IPS-18c (cell line): ENCODE data around the gene ABCB6.

Experiments used
- H3K4me3 ChIP-seq: 2 replicates; pipeline ENCODE4 v1.7.0; 2013; ENCODE audit warnings: low read depth, mild to moderate bottlenecking, low read length, moderate library complexity; ENCODE audit not compliant: insufficient read depth
- H3K9me3 ChIP-seq: one replicate; pipeline ENCODE4 v1.6.1; 2013; ENCODE audit warnings: mild to moderate bottlenecking, low read length, moderate library complexity; ENCODE audit not compliant: control insufficient read depth, insufficient read depth

Gene ABCB6

GRCh38 chr2:219179601-219180465 lies 38.9 kb downstream of the ABCB6 start:
- Histone ChIP-seq H3K9me3 (no peaks in the 10 kb centered on the region), H3K4me3 (no peak overlapping the region)

GRCh38 chr2:219178377-219179175 lies 40.2 kb downstream of the ABCB6 start:
- Histone ChIP-seq H3K9me3 (no peaks in the 10 kb centered on the region), H3K4me3 (peak overlapping the region; percentile 73)

- Histone ChIP-seq H3K4me3 (peak within 1 kb of the TSS; percentile 73), H3K9me3 (no peaks in the 10 kb centered on the region)
These were observed 41.0 kb downstream of the ABCB6 start, which contains the start of gene RETREG2 for GRCh38 chr2:219177552-219178376. Gene RETREG2, plus strand, starts transcription at chr2:219178275. Its CDS starts 78 bp downstream, at chr2:219178353.

- no peaks in the 10 kb centered on the region for H3K9me3 ChIP-seq
These were observed 41.8 kb downstream of the ABCB6 start, which contains the start of gene CNPPD1 for GRCh38 chr2:219176818-219177551. Gene CNPPD1, minus strand, starts transcription at chr2:219176925. Its CDS starts 97 bp downstream, at chr2:219176828.

GRCh38 chr2:219175928-219176817 lies 42.6 kb downstream of the ABCB6 start:
- H3K4me3 ChIP-seq: peak overlapping the region; percentile 73
- no peaks in the 10 kb centered on the region for H3K9me3 ChIP-seq

More at GRCh38 chr2:219176818-219177551, 41.8 kb downstream of the ABCB6 start, which contains the start of gene CNPPD1:
- H3K4me3 ChIP-seq: peak within 1 kb of the TSS; percentile 73

DNA sequence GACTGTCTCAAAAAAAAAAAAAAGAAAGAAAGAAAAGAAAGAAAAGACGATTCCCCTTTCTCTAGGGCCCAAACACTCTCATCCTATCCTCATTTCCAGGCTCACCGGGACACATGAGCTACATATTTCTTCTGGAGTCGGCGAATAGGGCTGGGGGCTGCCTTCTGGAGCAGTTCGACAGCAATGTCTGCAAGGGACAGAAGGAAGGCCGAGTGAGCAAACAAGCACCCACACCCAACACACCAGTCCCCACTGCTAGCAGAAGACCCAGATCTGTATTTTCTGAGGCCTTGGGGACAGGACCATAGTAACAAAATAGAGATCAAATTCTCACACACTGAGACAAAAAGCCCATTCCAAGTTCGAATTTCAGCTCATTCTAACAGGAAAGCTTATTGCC lies 43.3 kb downstream of the ABCB6 start:
- Histone ChIP-seq H3K9me3 (no peaks in the 10 kb centered on the region), H3K4me3 (0 out of 2 replicates have a peak overlapping the region, but pooled peaks have one; percentile 73)

DNA sequence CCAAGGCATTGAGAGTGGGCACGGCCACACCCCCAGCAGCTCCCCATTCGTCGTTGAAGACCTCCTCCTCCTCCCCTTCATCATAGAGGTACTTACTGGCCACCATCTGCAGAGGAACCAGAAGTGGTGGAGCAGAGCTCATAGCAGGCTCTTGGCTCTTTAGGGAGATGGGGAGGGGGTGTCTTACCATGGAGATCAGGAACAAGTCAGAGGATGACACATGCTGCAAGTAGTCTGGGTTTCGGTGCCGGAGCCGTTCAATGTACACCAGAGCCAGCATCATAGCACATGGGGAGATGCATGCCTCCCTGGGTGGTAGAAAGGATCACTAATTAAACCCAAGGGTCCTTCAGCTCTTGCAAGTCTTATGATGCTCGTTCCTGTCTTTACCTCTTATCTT lies 44.0 kb downstream of the ABCB6 start:
- H3K4me3 ChIP-seq: no peak overlapping the region

GRCh38 chr2:219174146-219174545 lies 44.6 kb downstream of the ABCB6 start:
- H3K4me3 ChIP-seq: no peak overlapping the region
- no peaks in the 10 kb centered on the region for H3K9me3 ChIP-seq

More for the DNA sequence above, 44.0 kb downstream of the ABCB6 start:
- no peaks in the 10 kb centered on the region for H3K9me3 ChIP-seq

DNA sequence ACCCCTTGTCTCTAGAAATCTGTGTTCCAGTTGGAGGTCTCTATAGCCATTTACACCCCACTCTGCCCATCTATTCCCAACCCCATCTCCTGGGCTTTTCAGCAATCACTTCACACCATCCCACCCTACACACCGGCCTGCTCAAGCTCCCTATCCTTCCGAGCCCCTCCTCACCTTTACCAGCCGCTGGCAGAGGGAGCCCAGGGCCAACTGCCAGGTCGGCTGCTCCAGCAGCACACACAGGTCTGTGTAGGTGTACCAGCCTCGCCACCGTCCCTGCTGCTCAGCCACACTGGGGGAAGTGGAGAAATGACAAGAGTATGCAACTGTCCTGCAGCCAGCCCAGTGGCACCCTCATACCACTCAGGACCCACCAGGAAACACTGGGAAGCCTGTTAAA lies 45.6 kb downstream of the ABCB6 start:
- Histone ChIP-seq H3K4me3 (no peak overlapping the region), H3K9me3 (no peaks in the 10 kb centered on the region)

DNA sequence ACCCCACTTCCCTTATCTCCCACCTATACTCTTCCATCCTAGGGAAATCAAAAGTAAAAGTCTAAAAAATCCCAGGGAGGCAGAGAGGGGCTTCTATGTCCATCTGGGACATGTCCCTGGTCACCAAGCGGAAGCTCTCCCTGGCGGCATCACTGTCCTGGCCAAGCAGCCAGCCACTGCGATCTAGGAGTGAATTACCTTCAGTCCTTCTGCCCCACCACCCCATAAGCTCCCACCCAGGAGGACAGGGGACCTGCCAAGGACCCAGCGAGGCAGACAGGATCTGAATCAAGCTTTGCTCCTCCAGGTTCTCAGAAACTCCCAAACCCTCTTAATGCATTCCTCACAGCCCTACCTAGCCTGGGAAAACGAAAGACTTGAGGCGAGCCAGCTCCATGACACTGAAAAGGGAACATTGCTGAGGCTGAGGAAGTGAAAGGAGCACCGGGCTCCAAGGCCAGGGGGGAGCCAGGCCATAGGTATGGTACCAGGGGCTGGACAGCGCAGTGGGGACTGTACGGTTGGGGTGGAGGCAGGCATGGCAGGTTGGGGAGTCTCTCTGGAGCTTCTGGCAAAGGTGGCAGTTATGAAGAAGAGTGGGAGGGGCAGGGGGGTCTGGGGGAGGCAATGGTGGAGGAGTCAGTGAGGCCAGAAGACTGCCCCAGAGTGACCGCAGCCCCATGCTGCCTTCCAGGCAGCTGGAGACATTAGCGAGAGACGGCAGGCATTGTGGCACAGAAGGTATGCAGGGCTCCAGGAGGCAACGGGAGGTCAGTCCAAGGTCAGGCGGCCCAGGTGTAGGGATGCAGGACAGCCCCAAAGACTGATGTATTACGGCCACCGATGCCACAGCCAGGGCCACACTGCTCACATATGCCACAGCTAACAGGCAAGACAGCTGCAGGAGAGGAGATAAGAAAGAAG lies 46.3 kb downstream of the ABCB6 start:
- H3K9me3 ChIP-seq: no peaks in the 10 kb centered on the region
- no peak overlapping the region for H3K4me3 ChIP-seq

- Histone ChIP-seq H3K9me3 (no peaks in the 10 kb centered on the region), H3K4me3 (no peak overlapping the region)
These were observed 47.5 kb downstream of the ABCB6 start for GRCh38 chr2:219171231-219171651.

GRCh38 chr2:219169930-219170654 lies 48.7 kb downstream of the ABCB6 start, which contains the start of gene SLC23A3:
Gene SLC23A3, minus strand, starts transcription at chr2:219170029. Its CDS starts 45 bp downstream, at chr2:219169984.
- Histone ChIP-seq H3K9me3 (no peaks in the 10 kb centered on the region), H3K4me3 (no peak within 1 kb of the TSS)

GRCh38 chr2:219168932-219169331 lies 49.8 kb downstream of the ABCB6 start:
- no peak overlapping the region for H3K4me3 ChIP-seq
- H3K9me3 ChIP-seq: no peaks in the 10 kb centered on the region

GRCh38 chr2:219168526-219168925 lies 50.2 kb downstream of the ABCB6 start:
- Histone ChIP-seq H3K4me3 (no peak overlapping the region), H3K9me3 (no peaks in the 10 kb centered on the region)
